Fibroblast of villous mesenchyme (primary cell): ENCODE measurements around the gene SEMA6A. TPM values are rescaled to one million over a fixed set of nuclear protein-coding genes. Genes with fewer than 3 reads are reported as not detected.

Experiments
- DNase-seq: peaks from one replicate; pipeline ENCODE4 v3.0.0-alpha.2; 2010; ENCODE audit warnings: low read depth
- H3K4me3 ChIP-seq: 2 replicates; pipeline ENCODE4 v1.5.1; 2011; ENCODE audit warnings: low read depth, mild to moderate bottlenecking, low read length
- total RNA-seq: library from RNA; depleted of rRNA; stranded (reverse); fragments of >200 nt; gene quantifications from 2 replicates; pipeline ENCODE4 v1.2.3, GENCODE V29; 2012
- TF ChIP-seq, protein P1 (sequence below): IDR thresholded peaks from 2 replicates; pipeline ENCODE4 v1.5.1; 2012; ENCODE audit warnings: low read depth, mild to moderate bottlenecking, low read length; ENCODE audit not compliant: insufficient read depth

Gene SEMA6A
- total RNA-seq, 1 donor: 2.2 TPM

DNA sequence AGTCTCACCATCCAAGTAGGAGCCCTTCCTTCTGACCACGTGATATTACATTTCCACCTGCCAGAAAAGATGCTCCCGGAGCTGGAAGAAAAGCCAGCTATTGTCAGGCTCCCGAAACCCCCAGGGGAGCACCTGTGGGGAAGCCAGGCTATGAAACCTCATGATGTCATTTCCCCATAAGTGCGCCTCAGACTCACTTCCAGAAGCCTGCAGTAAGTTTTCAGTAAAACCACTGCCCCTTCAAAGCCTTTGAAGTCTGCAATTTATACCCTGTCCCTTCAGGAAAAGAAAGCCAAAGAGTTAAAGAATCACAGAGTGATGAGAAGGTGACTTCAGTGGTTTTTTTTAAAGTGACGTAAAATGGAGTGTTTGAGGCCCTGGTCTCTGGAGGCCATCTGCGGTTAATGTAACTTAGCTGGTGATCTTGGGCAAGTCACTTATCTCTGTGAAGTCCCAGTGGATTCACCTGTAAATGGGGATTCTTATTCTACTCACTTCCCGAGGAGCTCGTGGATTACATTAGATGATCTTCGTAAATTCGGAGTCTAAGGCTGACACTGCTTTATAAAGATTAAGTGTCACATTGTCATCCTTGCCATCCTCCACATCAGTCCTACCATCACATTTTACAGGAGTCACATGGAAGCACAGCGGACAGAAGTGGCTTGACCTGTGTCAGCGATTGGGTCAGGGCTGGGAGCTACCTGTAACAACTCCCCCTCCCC, 2.6 kb upstream of the SEMA6A start:
- no peak overlapping the region for H3K4me3 ChIP-seq
- TF ChIP-seq, protein P1, sequence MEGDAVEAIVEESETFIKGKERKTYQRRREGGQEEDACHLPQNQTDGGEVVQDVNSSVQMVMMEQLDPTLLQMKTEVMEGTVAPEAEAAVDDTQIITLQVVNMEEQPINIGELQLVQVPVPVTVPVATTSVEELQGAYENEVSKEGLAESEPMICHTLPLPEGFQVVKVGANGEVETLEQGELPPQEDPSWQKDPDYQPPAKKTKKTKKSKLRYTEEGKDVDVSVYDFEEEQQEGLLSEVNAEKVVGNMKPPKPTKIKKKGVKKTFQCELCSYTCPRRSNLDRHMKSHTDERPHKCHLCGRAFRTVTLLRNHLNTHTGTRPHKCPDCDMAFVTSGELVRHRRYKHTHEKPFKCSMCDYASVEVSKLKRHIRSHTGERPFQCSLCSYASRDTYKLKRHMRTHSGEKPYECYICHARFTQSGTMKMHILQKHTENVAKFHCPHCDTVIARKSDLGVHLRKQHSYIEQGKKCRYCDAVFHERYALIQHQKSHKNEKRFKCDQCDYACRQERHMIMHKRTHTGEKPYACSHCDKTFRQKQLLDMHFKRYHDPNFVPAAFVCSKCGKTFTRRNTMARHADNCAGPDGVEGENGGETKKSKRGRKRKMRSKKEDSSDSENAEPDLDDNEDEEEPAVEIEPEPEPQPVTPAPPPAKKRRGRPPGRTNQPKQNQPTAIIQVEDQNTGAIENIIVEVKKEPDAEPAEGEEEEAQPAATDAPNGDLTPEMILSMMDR: no peak
- no peak for DNase-seq

- peak overlapping the region; percentile 43 for H3K4me3 ChIP-seq
- TF ChIP-seq, protein P1: peak; percentile 82
- DNase-seq: peak; percentile 50
Observed at GRCh38 chr5:116576053-116576713, 1.6 kb upstream of the SEMA6A start.

DNA sequence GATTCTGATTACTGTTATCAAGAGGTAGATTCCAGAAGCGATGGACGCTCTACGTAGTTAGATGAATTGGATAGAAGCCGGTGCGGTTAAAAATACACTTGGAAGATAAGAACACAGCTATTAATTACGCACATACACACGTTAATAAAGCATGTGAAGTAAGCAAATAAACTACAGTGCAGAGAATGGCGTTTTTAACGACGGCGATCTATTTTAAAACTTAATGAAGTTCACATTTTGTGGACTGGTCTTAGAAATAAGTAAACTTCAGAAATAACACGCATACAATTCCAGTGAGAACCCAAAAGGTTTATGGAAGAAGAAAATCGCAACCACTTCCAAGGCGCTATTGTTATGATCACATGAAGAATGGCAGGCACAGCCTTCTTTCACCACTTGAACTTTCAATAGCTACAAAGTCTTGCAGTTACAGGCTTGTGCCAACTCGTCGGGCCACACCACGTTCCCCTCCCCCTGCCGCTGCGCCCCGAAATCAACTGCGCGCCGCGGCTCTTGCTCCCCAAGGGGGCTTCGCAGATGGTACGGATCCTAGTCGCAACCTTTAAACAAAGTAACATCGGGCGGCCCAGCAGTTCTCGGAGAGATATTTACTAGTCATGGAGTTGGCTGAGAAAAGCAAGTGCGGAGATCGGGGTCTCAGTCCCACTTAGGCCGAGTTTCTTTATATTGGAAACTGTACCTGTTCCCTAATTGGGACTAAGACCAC, 866 bp upstream of the SEMA6A start:
- TF ChIP-seq, protein P1: no peak
- peak overlapping the region; percentile 61 for H3K4me3 ChIP-seq
- DNase-seq: peak; percentile 44

GRCh38 chr5:116573702-116574366, 789 bp downstream of the SEMA6A start:
- TF ChIP-seq, protein P1: no peak
- peak overlapping the region; percentile 61 for H3K4me3 ChIP-seq
- DNase-seq: peak; percentile 19

GRCh38 chr5:116573279-116573701, 1.3 kb downstream of the SEMA6A start:
- peak overlapping the region; percentile 61 for H3K4me3 ChIP-seq
- DNase-seq: no peak
- TF ChIP-seq, protein P1: no peak
